ENCODE measurements around the gene PZP. TPM values are rescaled to one million over a fixed set of nuclear protein-coding genes. Genes with fewer than 3 reads are reported as not detected.

PZP gene
- total RNA-seq, 1 experiment from 2014 or later, result not detected

- no peak overlapping the region for H2BK20ac ChIP-seq (ENCODE audit: low read depth, low read length, poor library complexity, severe bottlenecking)
- H3K9me3 ChIP-seq (ENCODE audit: control insufficient read depth, low read depth, low read length), result no peaks in the 10 kb centered on the region
- H3K9ac ChIP-seq (ENCODE audit: extremely low read depth, insufficient read length, low read length), result no peak overlapping the region
- H3K18ac ChIP-seq (ENCODE audit: insufficient read length, low read depth, low read length), result no peak overlapping the region
- no peak overlapping the region for H3K23ac ChIP-seq (ENCODE audit: insufficient read length, low read depth, low read length)
- H3K14ac ChIP-seq (ENCODE audit: insufficient read depth, low read length), result no peak overlapping the region
- Mint-ChIP-seq H3K27ac (no peak overlapping the region), H3K9me3 (no peaks in the 10 kb centered on the region), H3K36me3 (ENCODE audit: insufficient read depth in 1 of 3, low read depth in 3 of 3) (no peaks in the 10 kb centered on the region), H3K4me1 (peaks cover 10 to 11% of the 10 kb centered on the region in 2 experiments), H3K27me3 (ENCODE audit: low read depth) (no peaks in the 10 kb centered on the region), H3K4me3 (no peak overlapping the region)
- no peak for TF ChIP-seq CTCF (conservative IDR thresholded peaks at IDR 0.05)
- no peaks in the 10 kb centered on the region for H4K20me1 ChIP-seq (ENCODE audit: control insufficient read depth, insufficient read depth, insufficient read length)
- H2BK5ac ChIP-seq (ENCODE audit: insufficient read length, low read length), result no peak overlapping the region
- no peak overlapping the region for H3K4me2 ChIP-seq (ENCODE audit: insufficient read depth, insufficient read length, low read length)
- no peak overlapping the region for H4K5ac ChIP-seq (ENCODE audit: insufficient read length, low read depth, low read length)
- DNase-seq, result no peak
- no peak overlapping the region for H4K8ac ChIP-seq (replicated peaks; ENCODE audit: insufficient read length, low read depth, low read length)
- no peak overlapping the region for H3K56ac ChIP-seq (ENCODE audit: insufficient read length, low read depth, low read length)
- H3K23me2 ChIP-seq (ENCODE audit: insufficient read length, low read depth, low read length, poor library complexity, severe bottlenecking), result no peaks in the 10 kb centered on the region
- no peak overlapping the region for H2BK12ac ChIP-seq (ENCODE audit: insufficient read length, low read depth, low read length)
- no peak overlapping the region for H3T11ph ChIP-seq (ENCODE audit: low read length)
- H3K4me1 ChIP-seq (ENCODE audit: insufficient read depth, low read length), result peaks cover 4% of the 10 kb centered on the region; the same call in 1 of the 2 replicates
- H4K91ac ChIP-seq (ENCODE audit: insufficient read length, low read depth, low read length), result no peak overlapping the region
- H3K79me2 ChIP-seq (ENCODE audit: insufficient read depth, low read length), result no peaks in the 10 kb centered on the region
- no peak overlapping the region for H2AK5ac ChIP-seq (ENCODE audit: insufficient read length, low read length)
- H3K27ac ChIP-seq (ENCODE audit: insufficient read length, low read depth, low read length), result no peak overlapping the region
- no peaks in the 10 kb centered on the region for H3K27me3 ChIP-seq (ENCODE audit: insufficient read depth, low read length)
- H3K4ac ChIP-seq (ENCODE audit: low read depth, low read length), result no peak overlapping the region
- WGBS (ENCODE audit: extremely low coverage, insufficient read length, low lambda C conversion rate), result no CpG with 5 or more reads among the region's 1 CpG
- H3K79me1 ChIP-seq (ENCODE audit: insufficient read depth, low read depth, low read length, poor library complexity, severe bottlenecking), result no peaks in the 10 kb centered on the region
- H2AFZ ChIP-seq (ENCODE audit: low read length), result no peak overlapping the region
- no peak overlapping the region for H2BK120ac ChIP-seq (ENCODE audit: low read depth, low read length, poor library complexity, severe bottlenecking)
- H2BK15ac ChIP-seq (ENCODE audit: low read depth, low read length), result no peak overlapping the region
Observed at GRCh38 chr12:9111525-9111924, 96.7 kb downstream of the PZP start.

All from H9 (cell line).